Daoy (cell line): ENCODE measurements around the gene ARFGAP2. TPM values are rescaled to one million over a fixed set of nuclear protein-coding genes. Genes with fewer than 3 reads are reported as not detected.
A peak's percentile ranks its signal among the peaks of the same experiment; 100 is the strongest.
"Not testable (repeated sequence)": the region's sequence is repeated elsewhere in the genome, so short reads cannot be mapped to it uniquely, and the experiment has no call there.

Source experiments
- DNase-seq: peaks from one replicate; pipeline ENCODE4 v3.0.0-alpha.2; 2015; ENCODE audit warnings: low read depth
- total RNA-seq: library from RNA; depleted of rRNA; stranded (reverse); fragments of >200 nt; shearing (Covaris generic); gene quantifications from 2 replicates; pipeline ENCODE4 v1.2.3, GENCODE V29; 2014

Gene ARFGAP2
- total RNA-seq, 1 experiment from 2014 or later = 92.1 TPM

- DNase-seq = no peak
These were observed 27.7 kb downstream of the ARFGAP2 start for GRCh38 chr11:47148903-47149531.

GRCh38 chr11:47148270-47148669, 28.4 kb downstream of the ARFGAP2 start:
- DNase-seq = no peak

GRCh38 chr11:47147681-47148080, 29.0 kb downstream of the ARFGAP2 start:
- no peak for DNase-seq

- DNase-seq = no peak
These were observed 29.4 kb downstream of the ARFGAP2 start for GRCh38 chr11:47147250-47147649.

- no peak for DNase-seq
These were observed 32.1 kb downstream of the ARFGAP2 start for GRCh38 chr11:47144541-47144940.

GRCh38 chr11:47143322-47143721, 33.4 kb downstream of the ARFGAP2 start:
- DNase-seq = peak; percentile 66

GRCh38 chr11:47139878-47140277, 36.8 kb downstream of the ARFGAP2 start:
- DNase-seq = no peak

- DNase-seq = no peak
These were observed 39.2 kb downstream of the ARFGAP2 start for GRCh38 chr11:47137476-47137875.

- no peak for DNase-seq
These were observed 39.8 kb downstream of the ARFGAP2 start for GRCh38 chr11:47136921-47137320.

GRCh38 chr11:47136327-47136726, 40.4 kb downstream of the ARFGAP2 start:
- no peak for DNase-seq

GRCh38 chr11:47132981-47133380, 43.7 kb downstream of the ARFGAP2 start:
- no peak for DNase-seq

GRCh38 chr11:47132490-47132889, 44.2 kb downstream of the ARFGAP2 start:
- no peak for DNase-seq

GRCh38 chr11:47131136-47131535, 45.5 kb downstream of the ARFGAP2 start:
- no peak for DNase-seq

GRCh38 chr11:47130543-47130942, 46.1 kb downstream of the ARFGAP2 start:
- no peak for DNase-seq

GRCh38 chr11:47127213-47127612, 49.5 kb downstream of the ARFGAP2 start:
- DNase-seq = no peak

- no peak for DNase-seq
These were observed 51.6 kb downstream of the ARFGAP2 start for GRCh38 chr11:47125083-47125482.

- DNase-seq = no peak
These were observed 52.0 kb downstream of the ARFGAP2 start for GRCh38 chr11:47124675-47125074.

- DNase-seq = no peak
These were observed 53.6 kb downstream of the ARFGAP2 start for GRCh38 chr11:47123094-47123493.

GRCh38 chr11:47121731-47122130, 54.9 kb downstream of the ARFGAP2 start:
- no peak for DNase-seq

- no peak for DNase-seq
These were observed 55.6 kb downstream of the ARFGAP2 start for GRCh38 chr11:47121056-47121455.

- DNase-seq = not testable (repeated sequence)
These were observed 57.6 kb downstream of the ARFGAP2 start for GRCh38 chr11:47118958-47119688.
